Hematopoietic multipotent progenitor cell treated with erythropoietin and hydrocortisone succinate and interleukin-3 and kit ligand, for 15 days (in vitro differentiated cells): ENCODE data around the gene ADAMTS16.

Experiments
- DNase-seq: peaks from one replicate; pipeline ENCODE4 v3.0.0-alpha.2; 2015; ENCODE audit warnings: low spot score

Gene ADAMTS16

GRCh38 chr5:5317976-5318375 lies 177.8 kb downstream of the ADAMTS16 start:
- no peak for DNase-seq

- DNase-seq, result no peak
These were observed 178.5 kb downstream of the ADAMTS16 start for GRCh38 chr5:5318426-5319190.

- DNase-seq, result no peak
These were observed 180.1 kb downstream of the ADAMTS16 start for GRCh38 chr5:5320062-5320805.

- no peak for DNase-seq
These were observed 181.0 kb downstream of the ADAMTS16 start for GRCh38 chr5:5321137-5321536.

GRCh38 chr5:5323551-5323950 lies 183.4 kb downstream of the ADAMTS16 start:
- no peak for DNase-seq

GRCh38 chr5:5326115-5326758 lies 186.1 kb downstream of the ADAMTS16 start:
- DNase-seq, result no peak

- no peak for DNase-seq
These were observed 187.0 kb downstream of the ADAMTS16 start for GRCh38 chr5:5327126-5327525.

GRCh38 chr5:5330728-5331452 lies 190.8 kb downstream of the ADAMTS16 start:
- DNase-seq, result no peak

GRCh38 chr5:5331848-5332247 lies 191.7 kb downstream of the ADAMTS16 start:
- no peak for DNase-seq

GRCh38 chr5:5332287-5332686 lies 192.2 kb downstream of the ADAMTS16 start:
- no peak for DNase-seq

- no peak for DNase-seq
These were observed 195.0 kb downstream of the ADAMTS16 start for GRCh38 chr5:5335107-5335506.

GRCh38 chr5:5335700-5336264 lies 195.7 kb downstream of the ADAMTS16 start:
- no peak for DNase-seq

- no peak for DNase-seq
These were observed 199.1 kb downstream of the ADAMTS16 start for GRCh38 chr5:5339257-5339656.

GRCh38 chr5:5340206-5340729 lies 200.1 kb downstream of the ADAMTS16 start:
- no peak for DNase-seq

- DNase-seq, result no peak
These were observed 201.6 kb downstream of the ADAMTS16 start for GRCh38 chr5:5341531-5342292.

- no peak for DNase-seq
These were observed 202.7 kb downstream of the ADAMTS16 start for GRCh38 chr5:5342784-5343183.

- DNase-seq, result no peak
These were observed 203.4 kb downstream of the ADAMTS16 start for GRCh38 chr5:5343568-5343967.

GRCh38 chr5:5344051-5344571 lies 204.0 kb downstream of the ADAMTS16 start:
- DNase-seq, result no peak

GRCh38 chr5:5344606-5345005 lies 204.5 kb downstream of the ADAMTS16 start:
- DNase-seq, result no peak

GRCh38 chr5:5347442-5347841 lies 207.3 kb downstream of the ADAMTS16 start:
- no peak for DNase-seq

- no peak for DNase-seq
These were observed 208.0 kb downstream of the ADAMTS16 start for GRCh38 chr5:5348135-5348534.
